ENCODE data around the gene CTNNBL1. TPM values are rescaled to one million over a fixed set of nuclear protein-coding genes. Genes with fewer than 3 reads are reported as not detected.
"Not testable (repeated sequence)": the region's sequence is repeated elsewhere in the genome, so short reads cannot be mapped to it uniquely, and the experiment has no call there.

The CTNNBL1 gene
- total RNA-seq, 2 experiments from 2014 or later: 66.4 to 75.4 TPM

DNA sequence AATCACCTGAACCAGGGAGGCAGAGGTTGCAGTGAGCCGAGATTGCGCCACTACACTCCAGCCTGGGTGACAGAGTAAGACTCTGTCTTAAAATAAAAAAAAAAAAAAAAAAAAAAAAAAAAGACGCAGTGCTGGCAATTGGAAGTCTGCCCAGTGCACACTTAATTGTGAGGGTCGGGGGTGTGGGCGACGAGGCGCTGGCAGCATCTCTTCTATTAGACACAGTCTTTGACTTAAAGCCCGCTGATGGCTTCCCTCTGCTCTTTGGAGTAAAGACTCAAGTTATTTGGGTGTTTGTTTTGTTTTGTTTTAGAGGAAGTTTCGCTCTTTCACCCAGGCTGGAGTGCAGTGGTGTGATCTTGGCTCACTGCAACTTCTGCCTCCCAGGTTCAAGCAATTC, 10.7 kb upstream of the CTNNBL1 start:
- DNase-seq; H3K27ac Mint-ChIP-seq; CTCF ChIA-PET; H3K36me3 Mint-ChIP-seq (ENCODE audit: low read depth); H3K9me3 Mint-ChIP-seq; intact Hi-C loops (cut with micrococcal nuclease); H3K4me3 Mint-ChIP-seq: not testable (repeated sequence)
- H3K4me1 Mint-ChIP-seq (ENCODE audit: low read depth): peaks cover 17% of the 10 kb centered on the region
- H3K27me3 Mint-ChIP-seq (ENCODE audit: low read depth): peaks cover 14% of the 10 kb centered on the region

- Mint-ChIP-seq H3K27me3 (ENCODE audit: low read depth) (peaks cover 21% of the 10 kb centered on the region), H3K27ac (no peak overlapping the region), H3K4me3 (no peak overlapping the region), H3K36me3 (ENCODE audit: low read depth) (no peaks in the 10 kb centered on the region), H3K9me3 (no peaks in the 10 kb centered on the region), H3K4me1 (ENCODE audit: low read depth) (peaks cover 17% of the 10 kb centered on the region)
- CTCF ChIA-PET: interaction anchor here (0.6 to 0.9 kb wide), 2 partner anchors 58 to 511 kb away, joined by 3 to 5 read pairs; no protein-coding TSS in a partner anchor
- DNase-seq: no peak
- intact Hi-C loops (cut with micrococcal nuclease): no loop called here
These were observed 6.9 kb upstream of the CTNNBL1 start for GRCh38 chr20:37686762-37687477.

DNA sequence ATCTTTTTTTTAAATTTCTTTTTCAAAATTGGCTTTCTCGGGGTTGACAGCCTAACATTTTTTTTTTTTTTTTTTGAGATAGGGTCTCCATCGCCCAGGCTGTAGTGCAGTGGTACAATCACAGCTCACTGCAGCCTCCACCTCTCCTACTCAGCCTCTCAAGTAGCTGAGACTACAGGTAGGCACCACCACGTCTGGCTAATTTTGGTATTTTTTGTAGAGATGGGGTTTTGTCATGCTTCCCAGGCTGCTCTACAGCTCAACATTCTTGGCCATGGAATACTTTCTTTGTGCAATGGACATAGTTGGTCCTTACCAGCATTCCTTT, 6.4 kb upstream of the CTNNBL1 start:
- Mint-ChIP-seq H3K27me3 (ENCODE audit: low read depth) (peaks cover 19% of the 10 kb centered on the region), H3K9me3 (no peaks in the 10 kb centered on the region), H3K36me3 (ENCODE audit: low read depth) (no peaks in the 10 kb centered on the region), H3K4me3 (no peak overlapping the region), H3K4me1 (ENCODE audit: low read depth) (peaks cover 17% of the 10 kb centered on the region), H3K27ac (no peak overlapping the region)
- intact Hi-C loops (cut with micrococcal nuclease): no loop called here
- CTCF ChIA-PET: interaction anchor here (0.6 to 0.9 kb wide), 2 partner anchors 59 to 510 kb away, joined by 3 to 5 read pairs; no protein-coding TSS in a partner anchor
- DNase-seq: no peak

GRCh38 chr20:37688093-37688492, 5.7 kb upstream of the CTNNBL1 start:
- no peak overlapping the region for H3K4me3 Mint-ChIP-seq
- no peaks in the 10 kb centered on the region for H3K9me3 Mint-ChIP-seq
- peaks cover 19% of the 10 kb centered on the region for H3K27me3 Mint-ChIP-seq (ENCODE audit: low read depth)
- CTCF ChIA-PET: interaction anchor here (0.6 kb wide), 1 partner anchor 1639 kb away, joined by 3 read pairs; no protein-coding TSS in a partner anchor
- peaks cover 18% of the 10 kb centered on the region for H3K4me1 Mint-ChIP-seq (ENCODE audit: low read depth)
- H3K36me3 Mint-ChIP-seq (ENCODE audit: low read depth): no peaks in the 10 kb centered on the region
- intact Hi-C loops (cut with micrococcal nuclease): no loop called here
- no peak for DNase-seq
- H3K27ac Mint-ChIP-seq: no peak overlapping the region

DNA sequence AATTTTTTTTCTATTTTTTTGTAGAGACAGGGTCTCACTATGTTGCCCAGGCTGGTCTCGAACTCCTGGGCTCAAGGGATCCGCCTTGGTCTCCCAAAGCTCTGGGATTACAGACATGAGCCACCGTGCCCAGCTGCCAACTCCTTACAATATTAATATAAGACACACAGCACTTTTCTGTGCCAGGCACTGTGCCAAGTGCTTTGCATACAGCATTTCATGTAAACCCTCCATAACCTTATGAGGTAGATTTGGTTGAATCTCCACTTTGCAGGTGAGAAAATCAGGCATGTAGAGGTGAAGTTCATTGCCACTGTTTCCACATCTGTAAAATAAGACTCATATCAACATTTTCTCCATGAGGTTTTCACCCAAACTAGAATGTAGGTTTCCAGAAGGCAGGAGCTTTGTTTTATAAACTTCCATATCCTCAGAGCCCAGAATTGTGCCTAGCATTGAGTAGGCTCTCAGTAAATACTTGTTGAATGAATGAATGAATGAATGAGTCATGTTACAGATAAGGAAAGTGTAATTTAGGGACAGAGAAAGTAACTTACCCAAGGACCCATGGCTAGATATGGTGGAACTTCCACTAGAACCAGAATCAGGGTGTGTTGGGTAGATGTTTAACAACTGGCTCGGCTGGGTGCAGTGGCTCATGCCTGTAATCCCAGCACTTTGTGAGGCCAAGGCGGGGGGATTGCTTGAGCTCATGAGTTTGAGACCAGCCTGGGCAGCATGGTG, 3.0 kb upstream of the CTNNBL1 start:
- intact Hi-C loops (cut with micrococcal nuclease): no loop called here
- CTCF ChIA-PET: no interaction called here
- Mint-ChIP-seq H3K4me3 (no peak overlapping the region), H3K27ac (no peak overlapping the region), H3K4me1 (ENCODE audit: low read depth) (peaks cover 33% of the 10 kb centered on the region), H3K27me3 (ENCODE audit: low read depth) (peaks cover 15% of the 10 kb centered on the region), H3K36me3 (ENCODE audit: low read depth) (no peaks in the 10 kb centered on the region), H3K9me3 (no peaks in the 10 kb centered on the region)
- no peak for DNase-seq

DNA sequence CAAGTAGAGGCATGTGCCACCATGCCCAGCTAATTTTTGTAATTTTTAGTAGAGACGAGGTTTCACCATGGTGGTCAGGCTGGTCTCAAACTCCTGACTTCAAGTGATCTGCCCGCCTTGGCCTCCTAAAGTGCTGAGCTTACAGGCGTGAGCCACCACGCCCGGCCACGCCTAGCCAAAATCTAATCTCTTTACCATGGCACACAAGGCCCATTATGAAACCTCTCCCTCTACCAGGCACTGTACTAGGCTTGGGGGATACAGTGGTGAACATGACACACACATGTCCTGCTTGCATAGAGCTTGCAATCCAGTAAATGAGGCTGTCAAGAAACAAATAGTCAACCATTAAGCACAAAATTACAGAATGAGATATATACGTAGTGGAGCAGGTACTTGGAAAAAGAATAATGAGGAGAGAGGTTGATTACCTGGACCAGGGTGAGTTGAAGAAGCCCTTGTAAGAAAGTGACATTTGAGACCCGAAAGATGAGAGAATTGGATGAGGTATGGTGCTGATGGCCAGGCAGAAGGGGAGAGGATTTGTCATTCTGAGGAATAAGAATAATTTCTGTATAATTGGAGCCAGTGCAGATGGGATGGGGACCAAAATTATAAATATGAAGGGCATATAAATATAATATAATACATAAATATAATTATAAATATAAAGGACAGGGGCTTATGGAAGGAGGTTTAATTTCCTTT, 1.2 kb upstream of the CTNNBL1 start:
- peaks cover 28% of the 10 kb centered on the region for H3K4me1 Mint-ChIP-seq (ENCODE audit: low read depth)
- H3K27me3 Mint-ChIP-seq (ENCODE audit: low read depth): peaks cover 15% of the 10 kb centered on the region
- CTCF ChIA-PET: interaction anchor here (0.7 kb wide), 1 partner anchor 531 kb away, joined by 3 read pairs; no protein-coding TSS in a partner anchor
- H3K36me3 Mint-ChIP-seq (ENCODE audit: low read depth): peaks cover 6% of the 10 kb centered on the region
- H3K27ac Mint-ChIP-seq: no peak overlapping the region
- H3K9me3 Mint-ChIP-seq: no peaks in the 10 kb centered on the region
- H3K4me3 Mint-ChIP-seq: no peak overlapping the region
- intact Hi-C loops (cut with micrococcal nuclease): loop anchor here (1.0 to 2.0 kb wide), 3 partner anchors 53 to 514 kb away; partner anchors contain the start of genes MROH8, RPN2, RPRD1B and TTI1
- DNase-seq: no peak

DNA sequence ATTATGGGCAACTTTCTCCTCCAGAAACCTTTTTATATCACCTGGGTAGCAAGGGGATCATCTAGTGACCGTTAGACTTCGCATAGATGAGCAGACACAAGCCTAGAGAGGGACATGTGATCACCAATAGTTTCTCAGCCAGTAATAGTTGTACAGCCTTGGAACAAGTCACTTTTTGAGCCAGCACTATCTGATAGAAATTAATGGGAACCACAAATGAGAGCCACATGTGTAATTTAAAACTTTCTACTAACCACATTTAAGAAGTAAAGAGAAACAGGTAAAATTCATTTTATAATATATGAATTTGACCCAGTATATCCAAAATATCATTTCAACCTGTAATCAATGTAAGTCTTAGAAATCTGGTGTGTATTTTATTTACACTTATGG, 592 bp upstream of the CTNNBL1 start:
- H3K27me3 Mint-ChIP-seq (ENCODE audit: low read depth): peaks cover 15% of the 10 kb centered on the region
- peaks cover 6% of the 10 kb centered on the region for H3K36me3 Mint-ChIP-seq (ENCODE audit: low read depth)
- H3K4me1 Mint-ChIP-seq (ENCODE audit: low read depth): peaks cover 23% of the 10 kb centered on the region
- intact Hi-C loops (cut with micrococcal nuclease): loop anchor here (1.0 to 2.0 kb wide), 3 partner anchors 52 to 514 kb away; partner anchors contain the start of genes MROH8, RPN2, RPRD1B and TTI1
- CTCF ChIA-PET: no interaction called here
- H3K4me3 Mint-ChIP-seq: peak overlapping the region; percentile 98
- DNase-seq: no peak
- H3K27ac Mint-ChIP-seq: peak overlapping the region; percentile 86
- H3K9me3 Mint-ChIP-seq: no peaks in the 10 kb centered on the region

DNA sequence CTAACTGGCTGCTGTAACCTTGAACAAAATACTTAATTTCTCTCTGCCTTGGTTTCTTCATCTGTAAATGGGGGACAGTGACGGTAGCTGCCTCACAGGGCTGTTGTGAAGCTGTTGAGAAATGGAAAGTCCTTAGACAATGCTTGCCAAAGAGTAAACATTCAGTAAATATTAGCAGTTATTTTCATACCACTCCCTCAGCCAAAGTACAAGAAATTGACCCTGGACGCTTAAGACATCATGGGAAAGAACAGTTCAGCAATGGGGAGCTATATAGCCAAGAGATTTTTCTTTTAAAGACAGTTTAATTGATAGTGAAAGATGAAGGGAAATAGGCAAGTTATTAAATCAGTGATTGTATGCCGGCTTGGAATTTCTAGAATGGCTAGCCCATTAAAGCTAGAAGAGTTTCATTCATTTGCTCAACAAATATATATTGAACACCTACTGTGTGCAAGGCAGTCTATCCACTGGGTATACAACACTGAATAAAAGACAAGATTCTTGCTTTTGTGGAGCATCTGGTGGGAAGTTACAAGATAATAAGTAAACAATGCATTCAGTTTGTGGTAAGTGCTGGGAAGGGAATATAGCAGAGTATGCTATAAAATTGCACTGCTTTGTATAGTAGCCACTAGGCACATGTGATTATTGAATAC, 2.0 kb downstream of the CTNNBL1 start:
- no peak overlapping the region for H3K27ac Mint-ChIP-seq
- peaks cover 6% of the 10 kb centered on the region for H3K36me3 Mint-ChIP-seq (ENCODE audit: low read depth)
- no peak overlapping the region for H3K4me3 Mint-ChIP-seq
- intact Hi-C loops (cut with micrococcal nuclease): no loop called here
- H3K27me3 Mint-ChIP-seq (ENCODE audit: low read depth): peaks cover 4% of the 10 kb centered on the region
- no peak for DNase-seq
- CTCF ChIA-PET: no interaction called here
- H3K4me1 Mint-ChIP-seq (ENCODE audit: low read depth): peaks cover 34% of the 10 kb centered on the region
- no peaks in the 10 kb centered on the region for H3K9me3 Mint-ChIP-seq

GRCh38 chr20:37697314-37697713, 3.5 kb downstream of the CTNNBL1 start:
- H3K27ac Mint-ChIP-seq: no peak overlapping the region

GRCh38 chr20:37699202-37699601, 5.4 kb downstream of the CTNNBL1 start:
- H3K4me1 Mint-ChIP-seq (ENCODE audit: low read depth): peaks cover 33% of the 10 kb centered on the region
- CTCF ChIA-PET: no interaction called here
- H3K36me3 Mint-ChIP-seq (ENCODE audit: low read depth): peaks cover 6% of the 10 kb centered on the region
- no peak overlapping the region for H3K4me3 Mint-ChIP-seq
- no peak overlapping the region for H3K27ac Mint-ChIP-seq
- intact Hi-C loops (cut with micrococcal nuclease): no loop called here
- no peaks in the 10 kb centered on the region for H3K9me3 Mint-ChIP-seq
- no peaks in the 10 kb centered on the region for H3K27me3 Mint-ChIP-seq (ENCODE audit: low read depth)
- DNase-seq: no peak

More at GRCh38 chr20:37697314-37697713, 3.5 kb downstream of the CTNNBL1 start:
- intact Hi-C loops (cut with micrococcal nuclease): no loop called here
- peaks cover 6% of the 10 kb centered on the region for H3K36me3 Mint-ChIP-seq (ENCODE audit: low read depth)
- no peak overlapping the region for H3K4me3 Mint-ChIP-seq
- no peak for DNase-seq
- no peaks in the 10 kb centered on the region for H3K27me3 Mint-ChIP-seq (ENCODE audit: low read depth)
- CTCF ChIA-PET: no interaction called here
- H3K4me1 Mint-ChIP-seq (ENCODE audit: low read depth): peaks cover 34% of the 10 kb centered on the region
- no peaks in the 10 kb centered on the region for H3K9me3 Mint-ChIP-seq

DNA sequence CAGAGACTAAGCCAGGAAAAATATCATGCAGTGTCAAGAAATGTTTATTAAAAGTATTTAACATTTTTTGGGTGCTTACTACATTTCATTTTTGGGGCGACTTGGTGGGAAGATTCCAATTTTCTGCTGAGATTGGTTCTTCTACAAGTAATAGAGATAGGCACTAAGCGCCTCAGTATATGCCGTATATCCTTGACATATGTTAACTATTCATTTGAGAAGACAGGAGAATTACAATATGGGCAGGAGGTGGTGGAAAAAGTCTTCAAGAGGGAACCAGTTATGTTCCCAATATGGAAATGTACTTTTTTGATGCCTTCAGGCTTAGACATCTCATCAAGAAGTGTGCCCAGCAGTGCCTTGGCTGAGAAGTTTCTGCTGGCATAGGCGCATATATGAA, 6.5 kb downstream of the CTNNBL1 start:
- intact Hi-C loops (cut with micrococcal nuclease): no loop called here
- Mint-ChIP-seq H3K9me3 (no peaks in the 10 kb centered on the region), H3K36me3 (ENCODE audit: low read depth) (peaks cover 6% of the 10 kb centered on the region), H3K4me1 (ENCODE audit: low read depth) (peaks cover 26% of the 10 kb centered on the region), H3K27ac (no peak overlapping the region), H3K27me3 (ENCODE audit: low read depth) (no peaks in the 10 kb centered on the region), H3K4me3 (no peak overlapping the region)
- CTCF ChIA-PET: no interaction called here
- DNase-seq: no peak

- H3K4me1 Mint-ChIP-seq (ENCODE audit: low read depth): peaks cover 26% of the 10 kb centered on the region
- CTCF ChIA-PET, DNase-seq: not testable (repeated sequence)
These were observed 7.8 kb downstream of the CTNNBL1 start for GRCh38 chr20:37701676-37702075.

More at GRCh38 chr20:37701676-37702075, 7.8 kb downstream of the CTNNBL1 start:
- H3K36me3 Mint-ChIP-seq (ENCODE audit: low read depth); H3K9me3 Mint-ChIP-seq; intact Hi-C loops (cut with micrococcal nuclease); H3K27ac Mint-ChIP-seq; H3K27me3 Mint-ChIP-seq (ENCODE audit: low read depth); H3K4me3 Mint-ChIP-seq: not testable (repeated sequence)

All from activated naive CD4-positive, alpha-beta T cell treated with anti-CD3 and anti-CD28 coated beads for 36 hours (primary cell).